Nephron (organoid): Measurements from ENCODE around the gene TLE3.

Source experiments
- H3K27ac Mint-ChIP-seq, 3 experiments: 2 replicates each; pipeline ENCODE4 v1.8.0; 2020; ENCODE audit warnings: mixed read lengths in 3 of 3, mild to moderate bottlenecking in 2 of 3, moderate library complexity in 1 of 3
- H3K27me3 Mint-ChIP-seq: 2 replicates; pipeline ENCODE4 v1.8.0; 2021; ENCODE audit warnings: low read depth, mild to moderate bottlenecking, moderate library complexity, mixed read lengths
- H3K36me3 Mint-ChIP-seq: 2 replicates; pipeline ENCODE4 v1.8.0; 2020; ENCODE audit warnings: low read depth, mixed read lengths
- H3K4me1 Mint-ChIP-seq: 2 replicates; pipeline ENCODE4 v1.8.0; 2020; ENCODE audit warnings: mixed read lengths
- H3K4me3 Mint-ChIP-seq, 3 experiments: 2 replicates each; pipeline ENCODE4 v1.8.0; 2020; ENCODE audit warnings: mild to moderate bottlenecking in 3 of 3, mixed read lengths in 3 of 3, moderate library complexity in 2 of 3
- H3K9me3 Mint-ChIP-seq: 2 replicates; pipeline ENCODE4 v1.8.0; 2020; ENCODE audit warnings: mixed read lengths
- CTCF ChIP-seq, 3 experiments: fragments of 200-600 bp; sonication (generic); IDR thresholded peaks; one replicate each; pipeline ENCODE4 v1.5.0; 2021; ENCODE audit warnings: antibody characterized with exemption in 3 of 3; ENCODE audit not compliant: unreplicated experiment in 3 of 3

The TLE3 gene

GRCh38 chr15:70033529-70034140 is 64.1 kb downstream of the TLE3 start:
- no peaks in the 10 kb centered on the region for H3K9me3 Mint-ChIP-seq

GRCh38 chr15:70033109-70033508 is 64.6 kb downstream of the TLE3 start:
- peaks cover 91% of the 10 kb centered on the region for H3K27me3 Mint-ChIP-seq
- H3K4me1 Mint-ChIP-seq: peaks cover 30% of the 10 kb centered on the region
- H3K9me3 Mint-ChIP-seq: no peaks in the 10 kb centered on the region
- no peak for TF ChIP-seq CTCF (IDR thresholded peaks at IDR 0.05; ENCODE audit: unreplicated experiment in 3 of 3)
- no peaks in the 10 kb centered on the region for H3K36me3 Mint-ChIP-seq
- no peak overlapping the region for H3K27ac Mint-ChIP-seq
- no peak overlapping the region for H3K4me3 Mint-ChIP-seq

More at GRCh38 chr15:70033529-70034140, 64.1 kb downstream of the TLE3 start:
- Mint-ChIP-seq H3K4me1 (peaks cover 30% of the 10 kb centered on the region), H3K27me3 (peaks cover 91% of the 10 kb centered on the region), H3K36me3 (no peaks in the 10 kb centered on the region), H3K27ac (no peak overlapping the region), H3K4me3 (peak overlapping the region in 2 of 3 experiments; percentile 30 to 49)
- TF ChIP-seq CTCF (IDR thresholded peaks at IDR 0.05; ENCODE audit: unreplicated experiment in 3 of 3): no peak

- Mint-ChIP-seq H3K4me3 (no peak overlapping the region), H3K36me3 (no peaks in the 10 kb centered on the region), H3K4me1 (peaks cover 30% of the 10 kb centered on the region), H3K27ac (no peak overlapping the region), H3K27me3 (peaks cover 93% of the 10 kb centered on the region), H3K9me3 (no peaks in the 10 kb centered on the region)
- no peak for TF ChIP-seq CTCF (IDR thresholded peaks at IDR 0.05; ENCODE audit: unreplicated experiment in 3 of 3)
These were observed 65.2 kb downstream of the TLE3 start for GRCh38 chr15:70032509-70032908.

GRCh38 chr15:70031713-70032112 is 66.0 kb downstream of the TLE3 start:
- TF ChIP-seq CTCF (IDR thresholded peaks at IDR 0.05; ENCODE audit: unreplicated experiment in 3 of 3): no peak
- peaks cover 93% of the 10 kb centered on the region for H3K27me3 Mint-ChIP-seq
- H3K27ac Mint-ChIP-seq: no peak overlapping the region
- H3K36me3 Mint-ChIP-seq: no peaks in the 10 kb centered on the region
- peaks cover 30% of the 10 kb centered on the region for H3K4me1 Mint-ChIP-seq
- H3K9me3 Mint-ChIP-seq: no peaks in the 10 kb centered on the region
- no peak overlapping the region for H3K4me3 Mint-ChIP-seq

- H3K36me3 Mint-ChIP-seq: no peaks in the 10 kb centered on the region
- H3K4me3 Mint-ChIP-seq: no peak overlapping the region
- peaks cover 93% of the 10 kb centered on the region for H3K27me3 Mint-ChIP-seq
- H3K27ac Mint-ChIP-seq: no peak overlapping the region
- H3K9me3 Mint-ChIP-seq: no peaks in the 10 kb centered on the region
- peaks cover 30% of the 10 kb centered on the region for H3K4me1 Mint-ChIP-seq
- TF ChIP-seq CTCF (IDR thresholded peaks at IDR 0.05; ENCODE audit: unreplicated experiment in 3 of 3): no peak
These were observed 66.5 kb downstream of the TLE3 start for GRCh38 chr15:70031261-70031660.

GRCh38 chr15:70030851-70031250 is 66.9 kb downstream of the TLE3 start:
- no peak for TF ChIP-seq CTCF (IDR thresholded peaks at IDR 0.05; ENCODE audit: unreplicated experiment in 3 of 3)
- H3K4me3 Mint-ChIP-seq: no peak overlapping the region
- no peaks in the 10 kb centered on the region for H3K9me3 Mint-ChIP-seq
- no peaks in the 10 kb centered on the region for H3K36me3 Mint-ChIP-seq
- H3K27ac Mint-ChIP-seq: no peak overlapping the region
- H3K4me1 Mint-ChIP-seq: peaks cover 30% of the 10 kb centered on the region
- H3K27me3 Mint-ChIP-seq: peaks cover 92% of the 10 kb centered on the region
